CD8-positive, alpha-beta memory T cell (primary cell): ENCODE data around the gene MIPEP. TPM values are rescaled to one million over a fixed set of nuclear protein-coding genes. Genes with fewer than 3 reads are reported as not detected.
A peak's percentile ranks its signal among the peaks of the same experiment; 100 is the strongest.
"Not testable (repeated sequence)": the region's sequence is repeated elsewhere in the genome, so short reads cannot be mapped to it uniquely, and the experiment has no call there.

Experiments
- CTCF ChIA-PET: fragments of 350-600 bp; sonication (Branson Sonifier 250); formaldehyde crosslinking; loops from one replicate; lab custom pipeline; 2021; ENCODE audit warnings: antibody characterized with exemption; lab: Charles Lee
- POLR2A ChIA-PET: fragments of 350-600 bp; sonication (Branson Sonifier 250); formaldehyde crosslinking; loops from one replicate; lab custom pipeline; 2021; ENCODE audit warnings: antibody characterized with exemption; lab: Charles Lee
- DNase-seq, 5 donors: peaks; one replicate each; pipeline versions ENCODE4 v3.0.0 to v3.0.0-alpha.2; 2020 to 2022; ENCODE audit warnings: mixed read lengths in 1 of 5
- H3K27ac ChIP-seq: one replicate; pipeline ENCODE4 v1.7.0; 2013; ENCODE audit warnings: low read depth, mild to moderate bottlenecking, low read length, moderate library complexity
- H3K27me3 ChIP-seq: 2 replicates; pipeline ENCODE4 v1.7.0; 2013; ENCODE audit warnings: low read length, mild to moderate bottlenecking; ENCODE audit not compliant: insufficient read depth, poor library complexity, severe bottlenecking
- H3K36me3 ChIP-seq: 2 replicates; pipeline ENCODE4 v1.7.0; 2013; ENCODE audit warnings: mild to moderate bottlenecking, low read length, moderate library complexity; ENCODE audit not compliant: insufficient read depth
- H3K4me1 ChIP-seq: 2 replicates; pipeline ENCODE4 v1.7.0; 2013; ENCODE audit warnings: mild to moderate bottlenecking, low read length, moderate library complexity; ENCODE audit not compliant: insufficient read depth
- H3K4me3 ChIP-seq: 2 replicates; pipeline ENCODE4 v1.7.0; 2013; ENCODE audit warnings: mild to moderate bottlenecking, low read length
- H3K9me3 ChIP-seq: 2 replicates; pipeline ENCODE4 v1.7.0; 2013; ENCODE audit warnings: mild to moderate bottlenecking, low read length
- H3K27ac Mint-ChIP-seq, 8 donors: one replicate each; pipeline ENCODE4 v1.8.0; 2020 to 2021; ENCODE audit warnings: mixed read lengths in 8 of 8, mild to moderate bottlenecking in 6 of 8, inconsistent platforms in 3 of 8, moderate library complexity in 3 of 8
- H3K27me3 Mint-ChIP-seq, 2 donors: one replicate each; pipeline ENCODE4 v1.8.0; 2020 to 2021; ENCODE audit warnings: mixed read lengths in 2 of 2, mild to moderate bottlenecking in 1 of 2, moderate library complexity in 1 of 2
- H3K36me3 Mint-ChIP-seq, 3 donors: one replicate each; pipeline ENCODE4 v1.8.0; 2020 to 2021; ENCODE audit warnings: mixed read lengths in 3 of 3, inconsistent platforms in 1 of 3, mild to moderate bottlenecking in 1 of 3
- H3K4me1 Mint-ChIP-seq, 3 donors: one replicate each; pipeline ENCODE4 v1.8.0; 2020 to 2021; ENCODE audit warnings: mixed read lengths in 3 of 3, inconsistent platforms in 1 of 3, mild to moderate bottlenecking in 1 of 3
- H3K4me3 Mint-ChIP-seq, 7 donors: one replicate each; pipeline ENCODE4 v1.8.0; 2020 to 2021; ENCODE audit warnings: mixed read lengths in 7 of 7, mild to moderate bottlenecking in 6 of 7, moderate library complexity in 4 of 7, inconsistent platforms in 2 of 7
- H3K9me3 Mint-ChIP-seq, 5 donors: one replicate each; pipeline ENCODE4 v1.8.0; 2020 to 2022; ENCODE audit warnings: mixed read lengths in 5 of 5, mild to moderate bottlenecking in 3 of 5, moderate library complexity in 2 of 5, inconsistent platforms in 1 of 5
- polyA plus RNA-seq: library from polyadenylated mRNA; unstranded; fragments of 300-500 nt; fragmentation: Illumina TruSeq; gene quantifications from one replicate; pipeline ENCODE4 v1.2.3, GENCODE V29; 2021
- total RNA-seq, 2 experiments: library from RNA; stranded (reverse); gene quantifications; one replicate each; pipeline ENCODE4 v1.2.3, GENCODE V29; 2021

MIPEP gene
- total and polyA plus RNA-seq, 3 experiments from 2014 or later, result 17.9 to 23.7 (median 18.8) TPM

- Mint-ChIP-seq H3K27ac (no peak overlapping the region), H3K27me3 (no peaks in the 10 kb centered on the region), H3K4me3 (no peak overlapping the region), H3K4me1 (peaks cover 11 to 13% (median 12%) of the 10 kb centered on the region in 3 donors), H3K9me3 (no peaks in the 10 kb centered on the region), H3K36me3 (peaks cover 7 to 49% (median 22%) of the 10 kb centered on the region in 3 donors)
- H3K27ac ChIP-seq, result no peak overlapping the region
- H3K9me3 ChIP-seq, result no peaks in the 10 kb centered on the region
- DNase-seq, result no peak
- CTCF ChIA-PET, result no interaction called here
- POLR2A ChIA-PET, result no interaction called here
- H3K4me3 ChIP-seq, result no peak overlapping the region
- H3K36me3 ChIP-seq, result peaks cover 14% of the 10 kb centered on the region
- H3K4me1 ChIP-seq, result peaks cover 5% of the 10 kb centered on the region
- no peaks in the 10 kb centered on the region for H3K27me3 ChIP-seq
These were observed 5.9 kb downstream of the MIPEP start for GRCh38 chr13:23883255-23883654.

DNA sequence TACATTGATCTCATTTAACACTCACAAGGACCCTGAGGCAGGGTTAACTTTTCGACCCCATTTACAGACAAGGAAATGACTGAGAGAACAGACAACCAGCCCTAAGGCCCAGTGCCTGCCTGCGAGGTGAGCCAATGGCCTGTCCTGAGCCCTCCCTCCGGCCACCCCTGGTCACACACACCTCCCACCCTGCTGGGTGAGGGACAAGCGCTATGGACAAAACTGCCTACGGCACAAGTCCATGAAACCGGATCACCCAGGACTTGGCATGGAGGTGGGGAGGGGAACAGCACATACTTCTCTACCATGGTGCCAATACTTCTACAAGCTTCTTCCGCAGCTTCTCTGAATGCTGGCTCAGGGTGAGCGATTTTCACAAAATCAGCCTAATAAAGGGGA lies 7.8 kb downstream of the MIPEP start:
- H3K4me1 ChIP-seq, DNase-seq, H3K9me3 Mint-ChIP-seq, H3K9me3 ChIP-seq, H3K27me3 Mint-ChIP-seq, H3K27me3 ChIP-seq, H3K4me3 Mint-ChIP-seq, POLR2A ChIA-PET, H3K4me3 ChIP-seq, H3K27ac Mint-ChIP-seq, H3K27ac ChIP-seq, H3K4me1 Mint-ChIP-seq: not testable (repeated sequence)
- CTCF ChIA-PET, result interaction anchor here (0.7 kb wide), 1 partner anchor 14 kb away, joined by 3 read pairs; no protein-coding TSS in a partner anchor
- H3K36me3 ChIP-seq, result peaks cover 14% of the 10 kb centered on the region
- peaks cover 10 to 58% (median 24%) of the 10 kb centered on the region in 3 donors for H3K36me3 Mint-ChIP-seq

DNA sequence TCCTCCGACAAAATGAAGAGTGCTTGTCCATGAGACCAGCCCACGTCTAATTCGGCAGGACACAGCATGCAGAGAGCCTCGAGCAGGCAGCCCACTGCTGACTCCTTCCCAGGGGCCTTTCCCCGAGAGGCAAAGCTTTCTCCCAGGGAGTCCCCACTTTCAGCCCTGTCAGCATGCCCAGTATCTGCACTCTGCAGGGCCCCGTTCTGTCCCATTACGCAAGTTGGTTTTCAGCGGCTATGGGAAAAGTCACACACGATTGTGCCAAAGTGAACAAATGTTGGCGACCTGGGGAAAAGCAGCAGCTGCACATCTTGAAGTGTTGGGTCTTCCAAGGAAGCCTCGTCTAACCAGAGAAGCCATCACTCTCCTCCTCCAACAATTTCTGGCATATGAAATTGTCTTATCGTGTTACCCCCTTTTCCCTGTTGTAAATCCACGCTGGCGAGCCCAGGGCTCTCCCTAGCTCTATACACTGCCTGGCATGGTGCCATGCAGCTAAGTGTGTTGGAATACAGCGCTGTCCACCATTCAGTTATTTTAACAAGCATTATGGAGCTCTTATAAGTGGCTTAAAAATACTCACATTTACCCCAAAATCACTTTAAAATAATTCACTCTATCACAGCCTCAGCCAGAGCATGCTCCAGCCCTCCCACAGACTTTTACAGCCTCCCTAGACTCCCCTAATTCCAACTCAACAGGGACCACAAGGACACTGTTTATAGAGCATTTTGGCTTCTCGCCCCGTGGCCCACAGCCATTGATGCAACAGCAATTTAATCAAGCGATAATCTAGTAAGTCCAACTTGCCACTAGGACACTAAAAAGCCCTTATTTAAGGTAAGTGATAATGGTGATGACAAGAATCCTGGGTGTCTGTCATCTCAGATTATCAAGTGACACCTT lies 8.5 kb downstream of the MIPEP start:
- CTCF ChIA-PET, H3K9me3 ChIP-seq, H3K27me3 ChIP-seq, H3K4me1 Mint-ChIP-seq, DNase-seq, H3K4me1 ChIP-seq, H3K4me3 Mint-ChIP-seq, H3K4me3 ChIP-seq, H3K27ac Mint-ChIP-seq, H3K27ac ChIP-seq, POLR2A ChIA-PET, H3K9me3 Mint-ChIP-seq, H3K27me3 Mint-ChIP-seq: not testable (repeated sequence)
- H3K36me3 Mint-ChIP-seq, result peaks cover 10 to 63% (median 31%) of the 10 kb centered on the region in 3 donors
- peaks cover 14% of the 10 kb centered on the region for H3K36me3 ChIP-seq

DNA sequence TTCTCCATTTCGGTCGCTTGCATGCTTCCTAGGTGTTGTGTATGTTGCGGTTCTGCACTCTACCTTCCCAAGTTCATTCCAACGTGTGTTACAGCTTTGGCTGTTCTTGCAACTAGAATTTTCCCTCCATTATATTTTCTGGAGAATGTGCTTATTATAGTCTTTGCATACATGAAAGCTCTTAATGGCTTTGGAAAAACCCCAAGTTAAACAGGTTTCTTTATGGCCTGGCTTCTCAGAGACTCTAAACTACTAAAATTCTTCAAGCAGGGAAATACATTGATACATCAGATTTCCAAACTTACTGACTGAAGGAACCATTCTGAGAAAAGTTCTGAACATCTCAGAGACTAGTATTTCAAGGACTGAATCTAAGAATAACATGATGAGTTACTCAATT lies 11.9 kb downstream of the MIPEP start:
- POLR2A ChIA-PET, result no interaction called here
- Histone ChIP-seq H3K27me3 (no peaks in the 10 kb centered on the region), H3K4me1 (no peaks in the 10 kb centered on the region), H3K4me3 (no peak overlapping the region), H3K9me3 (no peaks in the 10 kb centered on the region), H3K27ac (no peak overlapping the region), H3K36me3 (peaks cover 6% of the 10 kb centered on the region)
- Mint-ChIP-seq H3K4me3 (no peak overlapping the region), H3K4me1 (no peaks in the 10 kb centered on the region), H3K9me3 (no peaks in the 10 kb centered on the region), H3K27ac (no peak overlapping the region), H3K36me3 (peaks cover 6 to 55% (median 21%) of the 10 kb centered on the region in 3 donors), H3K27me3 (no peaks in the 10 kb centered on the region)
- CTCF ChIA-PET, result no interaction called here
- DNase-seq, result no peak

- POLR2A ChIA-PET, result no interaction called here
- Mint-ChIP-seq H3K27ac (peak overlapping the region in 1 of 8 donors; percentile 32), H3K9me3 (no peaks in the 10 kb centered on the region), H3K27me3 (no peaks in the 10 kb centered on the region), H3K4me1 (no peaks in the 10 kb centered on the region), H3K4me3 (no peak overlapping the region), H3K36me3 (peaks cover 6 to 46% (median 19%) of the 10 kb centered on the region in 3 donors)
- H3K9me3 ChIP-seq, result no peaks in the 10 kb centered on the region
- no peak for DNase-seq
- H3K4me3 ChIP-seq, result no peak overlapping the region
- H3K27me3 ChIP-seq, result no peaks in the 10 kb centered on the region
- H3K4me1 ChIP-seq, result no peaks in the 10 kb centered on the region
- H3K36me3 ChIP-seq, result peaks cover 6% of the 10 kb centered on the region
- CTCF ChIA-PET, result no interaction called here
- no peak overlapping the region for H3K27ac ChIP-seq
These were observed 12.9 kb downstream of the MIPEP start for GRCh38 chr13:23876265-23876664.

DNA sequence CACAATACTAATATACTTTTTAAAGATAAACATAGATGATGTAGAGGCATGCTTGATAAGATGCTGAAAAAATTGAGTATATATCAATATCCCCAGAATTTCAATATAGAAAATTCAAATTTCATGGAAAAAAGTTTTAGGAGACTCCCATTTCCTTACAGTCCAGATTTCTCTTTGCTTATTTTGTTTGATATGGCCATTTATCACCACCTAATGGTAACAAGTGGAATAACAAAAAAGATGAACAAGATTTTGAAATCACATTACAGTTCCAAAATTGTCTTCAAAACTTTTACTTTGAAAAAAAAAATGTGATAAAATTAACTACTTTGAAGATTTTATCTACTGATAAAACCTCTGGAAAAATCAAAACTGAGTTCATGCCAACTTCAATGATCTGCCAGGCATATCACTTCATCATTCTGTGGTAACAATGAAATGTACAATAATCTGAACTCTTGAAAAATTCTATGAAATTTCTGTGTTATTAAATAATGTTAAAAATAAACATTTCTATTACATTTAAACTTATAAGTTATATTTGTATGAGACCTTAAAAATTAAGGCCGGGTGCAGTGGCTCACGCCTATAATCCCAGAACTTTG lies 17.5 kb downstream of the MIPEP start:
- Mint-ChIP-seq H3K4me1 (no peaks in the 10 kb centered on the region), H3K9me3 (no peaks in the 10 kb centered on the region), H3K36me3 (peaks cover 0 to 27% (median 9%) of the 10 kb centered on the region in 3 donors), H3K4me3 (no peak overlapping the region), H3K27me3 (no peaks in the 10 kb centered on the region), H3K27ac (no peak overlapping the region)
- Histone ChIP-seq H3K27ac (no peak overlapping the region), H3K4me1 (no peaks in the 10 kb centered on the region), H3K36me3 (no peaks in the 10 kb centered on the region), H3K9me3 (no peaks in the 10 kb centered on the region), H3K4me3 (no peak overlapping the region), H3K27me3 (no peaks in the 10 kb centered on the region)
- DNase-seq, result peak in 1 of 5 donors; percentile 21
- CTCF ChIA-PET, result no interaction called here
- POLR2A ChIA-PET, result no interaction called here

GRCh38 chr13:23870356-23871140 lies 18.7 kb downstream of the MIPEP start:
- ChIA-PET POLR2A (no interaction called here), CTCF (no interaction called here)
- Mint-ChIP-seq H3K4me3 (no peak overlapping the region), H3K36me3 (peaks cover 6 to 24% (median 6%) of the 10 kb centered on the region in 3 donors), H3K4me1 (no peaks in the 10 kb centered on the region), H3K9me3 (no peaks in the 10 kb centered on the region), H3K27me3 (no peaks in the 10 kb centered on the region), H3K27ac (no peak overlapping the region)
- Histone ChIP-seq H3K4me3 (no peak overlapping the region), H3K9me3 (no peaks in the 10 kb centered on the region), H3K27me3 (no peaks in the 10 kb centered on the region), H3K27ac (no peak overlapping the region), H3K36me3 (no peaks in the 10 kb centered on the region), H3K4me1 (no peaks in the 10 kb centered on the region)
- DNase-seq, result no peak

DNA sequence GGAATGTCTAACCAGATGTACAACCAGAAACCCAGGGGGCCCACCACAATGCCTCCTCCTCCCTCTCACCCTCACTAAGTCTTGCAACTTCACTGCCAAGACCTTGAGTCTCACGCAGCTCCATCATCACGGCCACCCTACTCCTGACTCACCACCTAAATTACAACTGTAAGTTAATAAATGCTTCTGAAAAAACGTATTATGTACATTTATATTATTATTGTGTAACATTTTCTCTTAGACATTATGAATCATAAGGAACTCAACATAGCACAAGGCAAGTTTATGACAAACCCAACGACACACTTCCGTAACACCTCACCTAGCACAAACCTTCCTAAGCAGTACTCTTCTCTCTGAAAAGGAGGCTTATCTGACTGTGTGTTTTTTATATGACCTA lies 20.7 kb downstream of the MIPEP start:
- Mint-ChIP-seq H3K4me3 (no peak overlapping the region), H3K27ac (no peak overlapping the region), H3K27me3 (no peaks in the 10 kb centered on the region), H3K4me1 (no peaks in the 10 kb centered on the region), H3K36me3 (peaks cover 6 to 23% (median 6%) of the 10 kb centered on the region in 3 donors), H3K9me3 (no peaks in the 10 kb centered on the region)
- Histone ChIP-seq H3K4me3 (no peak overlapping the region), H3K27ac (no peak overlapping the region), H3K27me3 (no peaks in the 10 kb centered on the region), H3K4me1 (no peaks in the 10 kb centered on the region), H3K9me3 (no peaks in the 10 kb centered on the region), H3K36me3 (no peaks in the 10 kb centered on the region)
- ChIA-PET POLR2A (no interaction called here), CTCF (interaction anchor here (1.4 kb wide), 1 partner anchor 402 kb away, joined by 5 read pairs; no protein-coding TSS in a partner anchor)
- no peak for DNase-seq
